Endothelial cell of hepatic sinusoid (primary cell): ENCODE measurements around the gene BRSK2.

Experiments
- in situ Hi-C: cut with HindIII; loops from 2 replicates; pipeline ENCODE4 v1.10.0; 2017; ENCODE audit warnings: low sequenced_read_pairs

Gene BRSK2

DNA sequence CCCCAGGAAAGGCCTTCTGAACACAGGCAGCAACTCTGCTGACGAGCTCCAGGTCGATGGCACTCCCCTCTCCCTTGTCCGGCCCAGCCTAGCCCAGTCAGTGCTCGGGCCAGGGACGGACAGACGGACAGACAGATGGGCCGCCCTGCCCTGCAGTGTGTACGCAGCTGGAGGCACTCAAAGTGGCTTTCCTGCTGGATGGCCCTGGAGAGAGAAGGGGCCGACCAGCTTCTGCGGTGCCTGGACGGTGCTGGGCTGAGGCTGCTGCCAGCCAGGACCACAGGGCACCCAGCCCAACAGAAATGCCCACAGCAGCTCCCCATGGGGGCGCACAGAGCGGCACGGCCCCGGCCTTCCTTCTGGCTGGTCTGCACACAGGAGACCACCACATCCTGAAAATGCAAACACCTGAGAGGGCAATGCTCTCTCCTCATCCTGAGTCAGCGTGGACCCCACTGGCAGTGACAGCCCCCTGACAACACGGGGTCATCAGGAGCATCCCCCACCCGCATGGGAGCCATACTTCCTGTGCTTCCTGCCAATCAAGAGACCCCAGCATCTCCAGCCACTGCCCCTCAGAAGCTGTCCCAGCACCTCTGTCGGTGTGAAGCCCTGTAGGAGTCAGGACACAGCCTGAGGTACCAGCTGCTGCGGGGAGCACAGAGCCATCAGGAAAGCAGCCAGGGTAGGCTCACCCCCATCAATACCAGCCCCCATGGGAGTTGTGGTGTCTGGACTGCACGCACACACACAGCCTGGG lies 97.5 kb downstream of the BRSK2 start:
- in situ Hi-C loops = no loop called here

GRCh38 chr11:1487851-1488574 lies 98.3 kb downstream of the BRSK2 start:
- in situ Hi-C loops = no loop called here

- in situ Hi-C loops = no loop called here
These were observed 98.9 kb downstream of the BRSK2 start for GRCh38 chr11:1488575-1489180.

GRCh38 chr11:1490651-1491050 lies 100.9 kb downstream of the BRSK2 start:
- in situ Hi-C loops = no loop called here

GRCh38 chr11:1491379-1491778 lies 101.6 kb downstream of the BRSK2 start:
- in situ Hi-C loops = no loop called here

DNA sequence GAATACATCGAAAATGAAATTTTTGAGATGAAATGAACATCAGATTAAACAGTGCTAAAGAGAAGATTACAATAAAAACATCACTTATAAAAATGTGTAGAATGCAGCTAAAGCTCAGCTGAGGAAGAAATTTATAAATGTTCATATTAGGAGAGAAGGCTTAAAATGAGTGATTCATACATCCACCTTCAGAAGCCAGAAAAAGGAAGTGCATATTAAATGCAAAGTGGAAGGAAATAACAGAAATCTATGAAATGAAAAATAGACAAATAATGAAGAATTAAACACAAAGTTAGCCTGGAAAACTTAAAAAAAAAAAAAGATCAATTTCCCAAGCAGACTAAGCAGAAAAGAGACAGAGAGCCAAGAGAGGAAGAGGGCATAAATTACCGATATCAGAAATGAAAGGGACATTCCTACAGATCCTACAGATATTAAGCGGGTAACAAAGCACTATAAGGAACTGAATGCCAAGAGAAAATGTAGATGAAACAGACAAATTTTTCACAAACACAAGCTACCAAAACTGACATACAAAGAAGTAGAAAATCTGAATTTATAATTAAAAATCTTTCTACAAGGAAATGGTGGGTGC lies 104.0 kb downstream of the BRSK2 start:
- in situ Hi-C loops = no loop called here

DNA sequence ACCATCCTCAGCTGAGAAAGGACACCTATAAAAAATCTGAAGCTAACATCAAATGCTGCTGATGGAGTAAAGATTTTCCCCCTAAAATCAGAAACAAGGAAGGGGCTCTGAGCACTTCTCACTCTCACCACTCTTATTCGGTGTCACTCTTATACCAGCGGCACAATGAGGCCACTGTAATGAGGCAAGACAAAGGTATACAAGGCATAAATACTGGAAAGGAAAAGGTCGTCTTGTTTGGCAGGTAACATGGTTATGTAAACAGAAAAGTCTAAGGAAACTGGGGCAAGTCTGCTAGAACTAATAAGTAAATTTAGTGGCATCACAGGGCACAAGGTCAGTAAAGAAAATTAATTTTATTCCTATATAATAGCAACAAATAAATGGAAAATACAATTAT lies 104.9 kb downstream of the BRSK2 start:
- in situ Hi-C loops = no loop called here

- in situ Hi-C loops = no loop called here
These were observed 106.5 kb downstream of the BRSK2 start for GRCh38 chr11:1496091-1496760.

DNA sequence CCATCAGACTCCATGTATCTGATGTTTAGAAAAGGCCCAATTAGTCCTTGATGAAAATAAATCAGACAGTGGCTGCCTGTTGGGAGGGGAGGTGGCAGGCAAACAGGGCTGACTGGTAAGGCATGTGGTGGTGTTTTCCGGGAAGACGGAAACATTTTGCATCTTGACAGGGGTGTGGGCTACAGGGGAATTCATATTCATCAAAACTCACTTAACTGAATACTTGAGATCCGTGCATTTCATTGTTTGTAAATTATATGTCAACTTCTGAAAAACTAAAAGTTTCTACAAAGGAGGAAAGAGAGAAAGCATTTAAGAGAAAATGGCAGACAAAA lies 107.0 kb downstream of the BRSK2 start:
- in situ Hi-C loops = no loop called here

DNA sequence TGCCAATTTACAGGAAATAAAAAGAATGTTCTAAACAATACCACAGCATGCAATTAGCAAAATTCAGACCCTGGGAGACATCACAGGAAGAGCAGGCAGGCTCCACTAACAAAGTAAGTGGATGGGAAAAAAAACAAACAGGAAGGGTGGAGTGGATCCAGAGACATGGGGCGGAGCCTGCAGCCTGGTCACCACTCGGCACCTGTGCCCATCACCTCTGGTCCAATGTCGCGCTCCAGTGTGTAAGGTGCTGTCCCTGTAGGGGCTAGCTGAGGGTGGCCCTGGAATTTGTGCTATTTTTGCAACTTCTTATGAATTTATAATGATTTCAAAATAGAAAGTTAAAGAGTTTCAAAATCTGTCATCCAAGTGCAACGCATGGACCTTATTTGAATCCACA lies 107.9 kb downstream of the BRSK2 start:
- in situ Hi-C loops = no loop called here

GRCh38 chr11:1498262-1498661 lies 108.5 kb downstream of the BRSK2 start:
- in situ Hi-C loops = no loop called here

DNA sequence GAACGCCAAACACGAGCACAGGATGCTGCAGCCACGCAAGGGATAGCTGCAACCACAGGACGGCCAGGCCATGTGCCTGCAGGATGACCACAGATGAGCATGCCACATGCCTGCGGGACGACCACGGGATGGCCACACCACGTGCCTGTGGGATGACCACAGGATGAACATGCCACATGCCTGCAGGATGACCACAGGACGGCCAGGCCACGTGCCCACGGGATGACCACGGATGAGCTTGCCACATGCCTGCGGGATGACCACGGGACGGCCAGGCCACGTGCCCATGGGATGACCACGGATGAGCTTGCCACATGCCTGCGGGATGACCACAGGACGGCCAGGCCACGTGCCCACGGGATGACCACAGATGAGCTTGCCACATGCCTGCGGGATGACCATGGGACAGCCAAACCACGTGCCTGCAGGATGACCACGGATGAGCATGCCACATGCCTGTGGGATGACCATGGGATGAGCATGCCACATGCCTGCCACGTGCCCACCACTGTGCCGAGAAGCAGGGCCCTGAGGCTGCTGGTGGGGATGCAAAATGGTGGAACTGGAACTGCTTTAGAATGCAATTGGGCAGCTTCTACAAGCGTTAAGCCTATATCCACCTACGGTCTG lies 109.6 kb downstream of the BRSK2 start:
- in situ Hi-C loops = no loop called here

DNA sequence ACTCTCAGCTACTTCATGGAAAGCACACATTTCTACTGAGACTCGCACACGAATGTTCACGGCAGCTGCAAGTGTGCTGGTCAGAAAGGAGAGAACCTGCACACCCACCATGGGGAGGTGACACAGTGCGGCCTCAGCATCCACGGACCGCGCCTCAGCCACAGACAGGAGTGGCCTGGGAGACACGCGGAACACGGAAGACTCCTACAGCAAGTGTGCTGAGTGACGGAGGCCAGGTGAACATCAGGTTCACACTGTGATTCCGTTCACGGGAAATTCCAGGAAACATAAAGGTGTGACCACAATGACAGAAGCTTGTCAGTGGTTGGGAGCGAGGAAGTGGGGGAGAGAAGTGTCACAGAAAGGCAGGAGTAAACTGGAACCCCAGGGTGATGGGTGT lies 110.2 kb downstream of the BRSK2 start:
- in situ Hi-C loops = no loop called here

DNA sequence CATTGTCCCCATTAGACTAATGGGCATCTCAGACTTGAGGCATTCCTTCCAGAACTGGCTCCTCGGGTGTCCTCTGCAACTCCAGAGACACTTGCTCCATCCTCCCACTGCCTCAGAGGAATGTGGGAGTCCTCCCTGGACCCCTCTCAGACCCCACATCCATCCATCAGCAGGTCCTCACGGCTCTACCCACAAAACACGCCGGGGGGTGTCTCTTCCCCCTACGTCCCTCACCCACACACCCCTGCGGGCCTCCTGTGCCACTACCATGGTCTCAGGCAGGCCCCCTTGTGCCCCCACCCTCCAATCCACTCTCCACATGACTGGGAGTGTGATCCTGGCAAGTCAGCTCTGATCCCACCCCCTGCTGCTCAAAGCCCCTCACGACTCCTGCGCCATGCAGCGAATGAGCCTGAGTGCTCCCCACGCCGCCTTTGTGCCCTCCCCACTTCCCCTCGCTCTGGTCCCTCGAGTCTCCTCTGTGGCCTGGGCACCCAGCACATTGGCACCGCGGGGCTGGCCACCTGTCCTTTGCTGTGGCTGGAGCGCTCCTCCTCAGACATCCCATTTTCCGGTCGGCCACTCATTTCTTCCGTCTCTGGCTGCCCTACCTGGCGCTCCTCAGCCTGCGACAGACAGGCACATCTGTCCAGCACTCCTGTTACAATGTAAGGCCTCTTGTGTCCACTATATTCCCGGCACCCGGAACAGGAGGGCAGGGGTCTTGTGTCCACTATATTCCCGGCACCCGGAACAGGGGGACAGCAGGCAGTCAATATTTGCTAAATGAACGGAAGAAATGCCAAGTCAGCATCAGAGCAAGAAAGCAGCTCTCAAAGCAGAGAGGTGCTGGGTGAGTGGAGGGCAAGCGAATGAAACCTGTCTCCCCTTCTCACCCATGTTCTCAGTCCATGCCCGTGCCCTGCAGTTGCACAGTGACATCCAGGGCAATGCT lies 111.0 kb downstream of the BRSK2 start:
- in situ Hi-C loops = no loop called here

- in situ Hi-C loops = no loop called here
These were observed 111.9 kb downstream of the BRSK2 start for GRCh38 chr11:1501421-1502167.

- in situ Hi-C loops = no loop called here
These were observed 112.6 kb downstream of the BRSK2 start for GRCh38 chr11:1502168-1502953.

GRCh38 chr11:1502954-1503707 lies 113.4 kb downstream of the BRSK2 start:
- in situ Hi-C loops = no loop called here
